GM12878 (cell line): ENCODE measurements around the gene GMDS.

ENCODE experiments used
- EZH2 ChIP-seq: IDR thresholded peaks from 2 replicates; pipeline ENCODE4 v1.6.1; 2012; ENCODE audit warnings: low read depth, mild to moderate bottlenecking, control low read depth, inconsistent platforms, low read length, borderline replicate concordance; ENCODE audit not compliant: control insufficient read depth
- KDM1A ChIP-seq: fragments of 200-600 bp; sonication (generic); IDR thresholded peaks from 2 replicates; pipeline ENCODE4 v1.6.1; 2016; ENCODE audit warnings: borderline replicate concordance
- MEF2A ChIP-seq: IDR thresholded peaks from 2 replicates; pipeline ENCODE4 v1.6.1; 2011; ENCODE audit warnings: low read depth, mild to moderate bottlenecking, low read length, moderate library complexity; ENCODE audit not compliant: insufficient read depth
- NFXL1 ChIP-seq: fragments of 450-650 bp; IDR thresholded peaks from 2 replicates; pipeline ENCODE4 v1.6.1; 2017; ENCODE audit warnings: antibody characterized with exemption, mild to moderate bottlenecking, borderline replicate concordance
- NRF1 ChIP-seq: conservative IDR thresholded peaks from 2 replicates; pipeline ENCODE4 v1.6.1; 2011; ENCODE audit warnings: mild to moderate bottlenecking, low read depth, low read length, improper control_type of control experiment
- POLR2A ChIP-seq: IDR thresholded peaks from 2 replicates; pipeline ENCODE4 v1.6.1; 2011; ENCODE audit warnings: low read depth, mild to moderate bottlenecking, low read length
- RBBP5 ChIP-seq: fragments of 200-600 bp; sonication (generic); conservative IDR thresholded peaks from 2 replicates; pipeline ENCODE4 v1.6.1; 2016
- SP1 ChIP-seq: IDR thresholded peaks from one replicate; pipeline ENCODE4 v1.6.1; 2011; ENCODE audit warnings: low read depth, low read length
- TF ChIP-seq, protein P1 (sequence below): IDR thresholded peaks from 2 replicates; pipeline ENCODE4 v1.6.1; 2011; ENCODE audit warnings: mild to moderate bottlenecking, low read depth, low read length, moderate library complexity; ENCODE audit not compliant: insufficient replicate concordance
- TF ChIP-seq, protein P2 (sequence below), 3 experiments: IDR thresholded peaks in 2 of 3; conservative IDR thresholded peaks in 1 of 3; 2 replicates each; pipeline ENCODE4 v1.5.1; 2011; ENCODE audit warnings: low read depth in 3 of 3, low read length in 3 of 3, mild to moderate bottlenecking in 3 of 3, control low read depth in 2 of 3, moderate library complexity in 2 of 3, inconsistent platforms in 1 of 3, mixed read lengths in 1 of 3; ENCODE audit not compliant: control insufficient read depth in 2 of 3, insufficient read depth in 1 of 3; ENCODE audit errors: extremely low read depth in 1 of 3
- TF ChIP-seq, protein P3 (sequence below): fragments of 450-650 bp; IDR thresholded peaks from 2 replicates; pipeline ENCODE4 v1.6.1; 2016; ENCODE audit warnings: mild to moderate bottlenecking

DNA sequence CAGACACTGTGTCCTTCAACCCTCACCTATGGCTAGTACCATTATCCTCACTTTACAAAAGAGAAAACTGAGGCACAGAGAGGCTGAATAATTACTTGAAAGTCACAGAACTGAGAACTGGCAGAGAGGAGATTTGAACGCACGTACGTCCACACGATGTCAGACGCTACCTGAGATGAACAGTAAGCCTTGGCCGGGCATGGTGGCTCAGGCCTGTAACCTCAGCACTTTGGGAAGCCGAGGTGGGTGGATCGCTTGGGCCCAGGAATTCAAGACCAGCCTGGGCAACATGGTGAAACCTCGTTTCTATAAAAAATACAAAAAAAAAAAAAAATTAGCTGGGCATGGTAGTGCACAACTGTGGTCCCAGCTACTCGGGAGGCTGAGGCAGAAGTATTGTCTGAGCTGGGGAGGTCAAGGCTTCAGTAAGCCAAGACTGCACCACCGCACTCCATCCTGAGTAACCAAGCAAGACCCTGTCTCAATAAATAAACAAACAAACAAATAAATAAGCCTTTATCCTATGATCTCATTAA, 20.5 kb downstream of the GMDS start:
- TF ChIP-seq, protein P1, sequence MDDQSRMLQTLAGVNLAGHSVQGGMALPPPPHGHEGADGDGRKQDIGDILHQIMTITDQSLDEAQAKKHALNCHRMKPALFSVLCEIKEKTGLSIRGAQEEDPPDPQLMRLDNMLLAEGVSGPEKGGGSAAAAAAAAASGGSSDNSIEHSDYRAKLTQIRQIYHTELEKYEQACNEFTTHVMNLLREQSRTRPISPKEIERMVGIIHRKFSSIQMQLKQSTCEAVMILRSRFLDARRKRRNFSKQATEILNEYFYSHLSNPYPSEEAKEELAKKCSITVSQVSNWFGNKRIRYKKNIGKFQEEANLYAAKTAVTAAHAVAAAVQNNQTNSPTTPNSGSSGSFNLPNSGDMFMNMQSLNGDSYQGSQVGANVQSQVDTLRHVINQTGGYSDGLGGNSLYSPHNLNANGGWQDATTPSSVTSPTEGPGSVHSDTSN = no peak
- TF ChIP-seq POLR2A (no peak), NFXL1 (no peak), KDM1A (no peak), MEF2A (no peak), NRF1 (no peak), EZH2 (no peak), RBBP5 (no peak), SP1 (no peak)
- TF ChIP-seq, protein P2, sequence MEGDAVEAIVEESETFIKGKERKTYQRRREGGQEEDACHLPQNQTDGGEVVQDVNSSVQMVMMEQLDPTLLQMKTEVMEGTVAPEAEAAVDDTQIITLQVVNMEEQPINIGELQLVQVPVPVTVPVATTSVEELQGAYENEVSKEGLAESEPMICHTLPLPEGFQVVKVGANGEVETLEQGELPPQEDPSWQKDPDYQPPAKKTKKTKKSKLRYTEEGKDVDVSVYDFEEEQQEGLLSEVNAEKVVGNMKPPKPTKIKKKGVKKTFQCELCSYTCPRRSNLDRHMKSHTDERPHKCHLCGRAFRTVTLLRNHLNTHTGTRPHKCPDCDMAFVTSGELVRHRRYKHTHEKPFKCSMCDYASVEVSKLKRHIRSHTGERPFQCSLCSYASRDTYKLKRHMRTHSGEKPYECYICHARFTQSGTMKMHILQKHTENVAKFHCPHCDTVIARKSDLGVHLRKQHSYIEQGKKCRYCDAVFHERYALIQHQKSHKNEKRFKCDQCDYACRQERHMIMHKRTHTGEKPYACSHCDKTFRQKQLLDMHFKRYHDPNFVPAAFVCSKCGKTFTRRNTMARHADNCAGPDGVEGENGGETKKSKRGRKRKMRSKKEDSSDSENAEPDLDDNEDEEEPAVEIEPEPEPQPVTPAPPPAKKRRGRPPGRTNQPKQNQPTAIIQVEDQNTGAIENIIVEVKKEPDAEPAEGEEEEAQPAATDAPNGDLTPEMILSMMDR (IDR thresholded peaks at IDR 0.05 in 2 of 3, conservative IDR thresholded peaks at IDR 0.05 in 1 of 3; ENCODE audit: control insufficient read depth in 2 of 3, extremely low read depth in 1 of 3, insufficient read depth in 1 of 3, low read depth in 3 of 3, low read length in 3 of 3) = no peak
- TF ChIP-seq, protein P3, sequence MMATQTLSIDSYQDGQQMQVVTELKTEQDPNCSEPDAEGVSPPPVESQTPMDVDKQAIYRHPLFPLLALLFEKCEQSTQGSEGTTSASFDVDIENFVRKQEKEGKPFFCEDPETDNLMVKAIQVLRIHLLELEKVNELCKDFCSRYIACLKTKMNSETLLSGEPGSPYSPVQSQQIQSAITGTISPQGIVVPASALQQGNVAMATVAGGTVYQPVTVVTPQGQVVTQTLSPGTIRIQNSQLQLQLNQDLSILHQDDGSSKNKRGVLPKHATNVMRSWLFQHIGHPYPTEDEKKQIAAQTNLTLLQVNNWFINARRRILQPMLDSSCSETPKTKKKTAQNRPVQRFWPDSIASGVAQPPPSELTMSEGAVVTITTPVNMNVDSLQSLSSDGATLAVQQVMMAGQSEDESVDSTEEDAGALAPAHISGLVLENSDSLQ = no peak
